Activated CD4-positive, alpha-beta T cell treated with anti-CD3 and anti-CD28 coated beads for 48 hours (primary cell): Measurements from ENCODE around the gene MC4R.
"Not testable (repeated sequence)": the region's sequence is repeated elsewhere in the genome, so short reads cannot be mapped to it uniquely, and the experiment has no call there.

Experiments used
- DNase-seq: peaks from one replicate; pipeline ENCODE4 v3.0.0-alpha.2; 2020

Gene MC4R

DNA sequence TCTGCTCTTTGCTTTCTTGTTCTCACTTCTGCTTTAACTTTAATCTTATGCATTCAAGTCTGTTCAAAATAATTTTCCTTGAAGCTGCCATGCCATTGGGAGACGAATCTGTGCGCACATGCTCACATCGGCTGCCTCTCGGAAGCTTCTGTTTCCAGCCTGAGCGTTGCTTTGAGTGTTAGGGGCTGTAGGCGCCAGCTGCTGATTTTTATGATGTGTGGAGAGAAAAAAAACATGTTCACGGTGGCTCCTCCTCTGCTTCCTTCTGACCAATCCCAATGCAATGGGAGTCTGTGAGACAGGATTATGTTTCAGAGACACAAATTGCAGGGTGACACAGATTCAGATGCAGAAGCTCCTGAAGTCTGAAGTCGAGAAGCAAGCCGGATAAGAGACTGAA, at the start of gene MC4R:
Gene MC4R (minus strand): TSS at position 180 of the 400 bp plus-strand sequence. CDS start 426 bp downstream, outside the sequence.
- no peak for DNase-seq

DNA sequence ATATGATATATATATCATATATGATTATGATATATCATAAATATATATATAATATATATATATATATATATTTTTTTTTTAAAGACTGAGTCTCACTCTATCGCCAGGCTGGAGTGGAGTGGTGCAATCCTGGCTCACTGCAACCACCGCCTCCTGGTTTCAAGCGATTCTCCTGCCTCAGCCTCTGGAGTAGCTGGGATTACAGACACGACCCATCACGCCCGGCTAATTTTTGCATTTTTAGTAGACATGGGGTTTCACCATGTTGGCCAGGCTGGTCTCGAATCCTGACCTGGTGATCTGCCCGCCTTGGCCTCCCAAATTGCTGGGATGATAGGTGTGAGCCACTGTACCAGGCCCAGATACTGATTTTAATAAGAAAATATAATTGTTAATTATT, 49.7 kb upstream of the MC4R start:
- not testable (repeated sequence) for DNase-seq

- no peak for DNase-seq
Observed at GRCh38 chr18:60421356-60422118, 49.0 kb upstream of the MC4R start.

DNA sequence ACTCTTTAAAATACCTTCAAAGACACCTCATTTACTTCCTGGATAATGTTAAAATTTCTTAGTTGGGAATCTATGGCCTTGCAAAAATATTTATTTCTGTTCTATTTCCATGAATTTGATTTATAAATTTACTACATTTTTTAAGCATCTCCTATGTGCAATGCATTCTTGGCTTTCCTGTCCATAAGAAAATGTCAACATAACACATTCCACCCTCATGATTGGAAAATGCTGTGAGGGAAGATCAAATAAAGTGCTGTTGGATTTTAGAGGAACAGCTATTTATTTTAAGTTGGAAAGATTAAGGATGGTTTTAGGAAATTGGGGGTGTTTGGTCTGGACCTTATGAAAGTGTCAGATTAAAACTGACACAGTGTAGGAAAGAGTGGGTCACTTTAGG, 45.4 kb upstream of the MC4R start:
- no peak for DNase-seq

GRCh38 chr18:60413944-60414547, 41.5 kb upstream of the MC4R start:
- no peak for DNase-seq

DNA sequence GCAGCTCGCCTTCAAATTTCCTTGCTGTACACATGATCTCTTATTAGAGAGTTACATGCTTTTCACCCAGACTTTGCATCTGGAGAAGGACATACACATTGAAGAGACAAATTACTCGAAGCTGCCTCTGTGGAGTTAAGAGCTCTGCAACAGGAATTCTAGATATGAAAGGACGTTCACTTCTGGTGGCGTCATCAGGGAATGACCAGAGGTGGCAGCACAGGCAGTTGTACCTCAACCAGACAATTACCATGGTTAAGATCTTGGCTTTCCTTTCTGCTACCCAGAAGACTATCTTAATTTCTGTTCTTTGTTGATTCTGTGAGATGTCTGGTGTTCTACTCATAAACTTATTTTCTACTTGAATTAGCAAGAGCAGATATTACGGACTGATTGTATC, 39.1 kb upstream of the MC4R start:
- no peak for DNase-seq

DNA sequence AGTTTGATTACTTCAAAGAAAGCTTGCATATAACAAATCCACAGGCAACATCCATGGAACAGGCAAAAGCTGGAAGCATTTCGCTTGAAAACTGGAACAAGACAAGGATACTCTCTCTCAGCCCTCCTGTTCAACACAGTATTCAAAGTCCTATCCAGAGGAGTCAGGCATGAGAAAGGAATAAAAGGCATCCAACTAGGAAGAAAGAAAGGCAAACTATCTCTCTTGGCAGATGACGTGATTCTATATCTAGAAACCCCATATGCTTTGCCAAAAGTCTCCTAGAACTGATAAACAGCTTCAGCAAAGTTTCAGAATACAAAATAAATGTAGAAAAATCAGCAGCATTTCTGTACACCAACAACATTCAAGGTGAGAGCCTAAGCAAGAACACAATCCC, 34.1 kb upstream of the MC4R start:
- no peak for DNase-seq

GRCh38 chr18:60404486-60405085, 32.0 kb upstream of the MC4R start:
- no peak for DNase-seq

GRCh38 chr18:60401346-60401745, 28.8 kb upstream of the MC4R start:
- DNase-seq: no peak

DNA sequence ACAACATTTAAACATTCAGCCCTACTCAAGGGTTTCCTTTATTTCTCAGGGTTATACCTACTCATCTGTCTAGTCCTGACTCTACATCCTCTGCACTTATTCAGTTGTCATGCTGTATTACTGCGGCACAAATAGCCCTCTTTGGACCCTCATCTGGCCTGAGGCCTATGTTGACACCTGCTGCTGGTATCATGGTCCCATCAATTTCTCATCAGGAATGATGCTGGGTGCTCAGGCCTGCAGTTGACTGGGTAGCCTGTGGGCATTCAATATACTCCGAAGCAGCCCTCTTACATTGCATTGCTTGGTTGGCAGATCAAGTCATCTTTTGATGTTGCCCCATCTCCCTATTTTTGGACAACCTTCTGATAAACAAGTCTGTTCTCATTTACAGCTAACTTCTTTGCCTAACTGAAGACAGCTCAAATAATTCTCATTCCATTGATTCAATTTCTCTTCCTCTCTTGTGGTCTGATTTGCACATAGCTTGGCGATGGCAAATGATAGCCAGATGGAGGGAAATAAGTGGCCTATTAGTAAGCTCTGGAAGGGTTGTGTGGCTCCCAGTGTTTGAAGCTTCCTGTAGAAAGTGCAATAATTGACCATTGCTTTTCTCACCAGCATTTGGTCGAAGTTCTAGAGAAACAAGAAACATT, 19.1 kb upstream of the MC4R start:
- no peak for DNase-seq

DNA sequence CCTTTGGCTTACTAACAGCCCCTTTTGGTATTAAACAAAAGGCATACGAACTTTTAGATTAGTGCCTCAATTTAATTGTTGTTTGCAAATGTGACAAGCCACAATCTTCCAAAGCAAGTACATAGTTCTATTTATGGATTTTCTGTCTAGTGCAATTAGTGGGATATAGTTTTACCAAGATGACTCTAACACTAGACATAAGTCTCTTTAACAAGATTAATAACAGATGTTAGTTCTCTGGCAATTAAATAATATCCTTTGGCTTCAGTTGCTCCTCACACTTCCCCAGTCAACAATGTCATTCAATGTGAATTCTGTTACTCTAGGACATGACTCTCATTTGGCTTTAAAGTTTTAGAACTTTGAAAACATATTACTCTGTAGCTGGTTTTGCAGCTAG, 16.7 kb upstream of the MC4R start:
- no peak for DNase-seq

GRCh38 chr18:60385693-60386092, 13.1 kb upstream of the MC4R start:
- DNase-seq: no peak

DNA sequence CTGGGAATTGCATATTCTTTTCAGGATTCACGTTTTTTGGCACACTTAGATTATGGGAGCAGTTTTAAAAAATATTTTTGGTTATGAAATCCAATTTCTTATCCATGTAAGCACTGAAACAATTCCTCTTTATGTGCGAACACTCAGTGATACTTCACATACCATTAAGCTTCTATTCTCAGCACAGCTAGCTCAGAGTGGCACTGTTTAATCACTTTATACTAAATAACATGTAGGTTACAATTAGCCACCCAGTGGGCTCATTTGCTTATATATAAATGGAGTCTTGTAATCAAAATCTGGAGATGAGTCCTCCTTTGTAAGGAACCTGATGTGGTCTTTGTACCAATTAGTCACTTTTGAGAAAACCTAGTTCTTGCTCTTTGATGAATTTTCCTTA, 11.3 kb upstream of the MC4R start:
- no peak for DNase-seq

DNA sequence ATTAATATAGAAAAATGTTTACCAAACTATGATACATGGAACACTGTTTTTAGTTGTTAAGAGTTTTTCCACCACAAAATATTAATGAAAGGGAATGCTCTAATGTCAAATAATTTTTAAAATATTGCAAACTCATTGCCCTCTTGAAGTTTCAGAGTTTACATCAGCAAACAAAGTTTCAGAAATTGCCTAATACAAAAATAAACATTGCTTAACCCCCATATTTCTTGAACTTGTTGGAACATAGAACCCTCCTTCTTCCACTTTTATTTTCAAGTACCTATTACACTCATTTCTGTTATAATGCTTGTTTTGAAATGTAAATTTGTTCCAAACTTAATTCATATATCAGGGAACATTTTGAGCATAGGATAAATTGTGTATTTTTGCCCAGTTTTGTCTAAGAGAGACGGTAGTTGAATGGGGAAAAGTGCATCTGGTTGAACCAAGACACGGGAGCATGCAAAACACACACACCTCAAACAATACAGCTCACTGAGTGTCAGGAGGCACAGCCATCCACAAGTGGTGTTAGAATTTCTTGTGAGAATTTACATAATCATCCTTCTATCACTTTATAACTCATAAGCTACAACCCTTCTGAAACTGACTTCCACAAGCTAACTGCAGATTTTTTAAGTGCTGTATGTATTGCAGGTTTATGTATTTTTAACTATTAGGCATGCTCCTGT, 5.3 kb upstream of the MC4R start:
- no peak for DNase-seq

- no peak for DNase-seq
Observed at GRCh38 chr18:60372132-60372531, 443 bp downstream of the MC4R start.

GRCh38 chr18:60358516-60358915, 14.1 kb downstream of the MC4R start:
- DNase-seq: no peak

DNA sequence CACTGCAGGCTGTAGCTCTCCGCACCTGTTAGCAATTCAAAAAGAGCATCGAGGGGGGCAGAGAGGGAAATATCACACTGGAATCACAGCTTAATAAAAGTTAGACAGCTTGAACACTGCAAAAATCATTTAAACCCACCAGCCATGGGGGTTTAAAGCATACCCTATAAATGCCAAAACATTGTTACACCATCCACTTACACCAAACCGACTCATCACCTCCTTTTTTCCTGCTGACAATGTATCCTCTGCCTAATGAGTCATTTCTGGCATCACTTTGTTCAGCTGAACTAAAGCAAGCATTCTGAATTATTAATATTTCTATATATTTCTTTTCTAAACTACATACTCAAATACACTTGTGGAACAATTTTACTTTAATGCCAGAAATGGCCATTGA, 21.6 kb downstream of the MC4R start:
- DNase-seq: no peak

DNA sequence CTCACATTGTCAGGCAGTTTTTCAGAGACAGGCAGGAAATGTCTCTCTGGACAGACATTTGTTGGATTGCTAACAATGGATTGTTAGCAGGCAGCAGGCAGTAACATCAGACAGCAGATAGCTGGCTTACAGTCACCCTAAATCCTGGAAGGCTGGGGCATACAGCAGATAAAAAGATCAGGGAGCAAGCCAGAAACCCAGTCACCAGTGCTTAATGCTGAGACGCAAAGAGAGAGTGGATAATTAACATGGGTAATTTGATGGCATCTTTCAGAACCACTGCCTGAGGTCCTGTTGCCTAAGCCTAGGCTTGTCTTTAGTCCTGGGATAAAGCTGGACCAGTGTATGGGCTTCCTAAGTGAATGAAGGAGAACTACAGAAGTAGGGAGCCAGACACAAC, 22.4 kb downstream of the MC4R start:
- DNase-seq: no peak

DNA sequence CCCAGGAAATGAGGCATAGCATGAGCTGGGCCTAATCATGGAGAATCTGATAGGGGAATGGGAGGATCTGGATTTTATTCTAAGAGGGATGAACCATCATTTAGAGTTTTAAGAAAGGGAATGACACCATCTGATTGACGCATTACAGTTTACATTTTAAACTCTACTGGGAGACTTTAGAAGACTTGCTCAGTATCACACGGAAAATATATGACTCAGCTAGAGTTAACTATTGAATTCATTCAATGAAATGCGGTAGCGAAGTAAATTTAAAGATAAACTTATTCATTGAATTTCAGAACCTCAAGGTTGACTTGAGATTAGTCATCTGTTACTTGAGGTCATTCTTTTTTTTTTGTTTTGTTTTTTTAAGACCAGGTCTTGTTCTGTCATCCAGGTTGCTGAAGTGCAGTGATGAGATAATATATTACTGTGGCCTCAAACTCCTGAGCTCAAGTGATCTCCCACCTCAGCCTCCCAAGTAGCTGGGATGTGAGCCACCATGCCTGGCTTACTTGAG, 25.0 kb downstream of the MC4R start:
- DNase-seq: no peak

GRCh38 chr18:60339018-60339417, 33.6 kb downstream of the MC4R start:
- DNase-seq: no peak

- no peak for DNase-seq
Observed at GRCh38 chr18:60331890-60332289, 40.7 kb downstream of the MC4R start.

- DNase-seq: no peak
Observed at GRCh38 chr18:60329131-60329530, 43.4 kb downstream of the MC4R start.

- DNase-seq: no peak
Observed at GRCh38 chr18:60327880-60328279, 44.7 kb downstream of the MC4R start.
